ENCODE measurements around the gene HDGFL3.

- no peak for TF ChIP-seq EZH2phosphoT487 (IDR thresholded peaks at IDR 0.05; ENCODE audit: unreplicated experiment)
- TF ChIP-seq CTCF (conservative IDR thresholded peaks at IDR 0.05; ENCODE audit: low read depth in 2 of 2), result no peak
- TF ChIP-seq JUNB (IDR thresholded peaks at IDR 0.05; ENCODE audit: unreplicated experiment), result no peak
- TF ChIP-seq STAT1 (IDR thresholded peaks at IDR 0.05; ENCODE audit: unreplicated experiment), result no peak
- no peak for TF ChIP-seq POLR2AphosphoS5 (IDR thresholded peaks at IDR 0.05; ENCODE audit: low read depth)
- TF ChIP-seq REST (IDR thresholded peaks at IDR 0.05; ENCODE audit: unreplicated experiment), result no peak
- TF ChIP-seq EZH2 (IDR thresholded peaks at IDR 0.05; ENCODE audit: low read depth, unreplicated experiment), result no peak
- no peak for TF ChIP-seq ETS1 (IDR thresholded peaks at IDR 0.05)
- TF ChIP-seq ZNF331 (CRISPR knock-in tag; IDR thresholded peaks at IDR 0.05; ENCODE audit: low read depth), result no peak
- no peak for TF ChIP-seq CREB1 (CRISPR knock-in tag; IDR thresholded peaks at IDR 0.05; ENCODE audit: low read depth)
- TF ChIP-seq NANOG (IDR thresholded peaks at IDR 0.05; ENCODE audit: borderline replicate concordance), result no peak
- no peak for TF ChIP-seq ZNF462 (CRISPR knock-in tag; IDR thresholded peaks at IDR 0.05)
Measured at GRCh38 chr15:83199288-83199687, 8.3 kb downstream of the HDGFL3 start.
